ENCODE data around the gene PCP2.

PCP2 gene

DNA sequence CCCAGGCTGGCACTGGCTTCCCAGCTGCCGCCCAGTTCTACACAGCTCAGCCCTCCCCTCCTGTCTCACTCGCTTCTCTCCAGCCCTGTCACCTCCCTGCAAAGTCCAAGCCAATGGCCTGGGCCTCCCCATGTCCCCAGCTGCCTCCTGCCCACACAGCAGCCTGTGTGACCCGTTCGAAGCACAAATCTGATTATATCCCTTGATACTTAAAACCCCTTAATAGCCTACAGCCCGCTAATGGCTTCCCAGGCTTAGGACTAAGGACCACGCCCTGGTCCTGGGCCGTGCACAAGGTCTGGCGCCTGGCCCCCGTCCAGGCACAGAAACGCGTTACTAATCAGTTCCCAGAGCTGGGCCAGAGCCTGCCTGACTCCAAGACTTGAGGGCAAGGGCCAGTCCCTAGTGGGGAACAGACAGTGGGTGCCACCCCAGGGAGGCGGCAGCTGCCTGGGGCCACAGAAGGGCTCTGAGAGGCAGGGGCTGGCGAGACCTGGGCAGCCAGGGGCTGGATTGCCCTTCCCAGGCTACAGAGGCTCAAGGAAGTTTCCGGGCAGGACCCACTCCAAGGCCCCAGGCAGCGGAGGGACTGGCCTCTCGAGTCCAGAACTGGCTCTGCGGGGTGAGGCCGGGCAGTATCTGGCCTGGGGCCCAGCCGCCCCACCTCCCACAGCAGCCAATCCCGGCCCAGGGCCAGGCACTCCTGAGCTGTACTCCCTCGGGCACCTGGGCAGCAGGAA lies 14.6 kb downstream of the PCP2 start:
- no peak for DNase-seq

DNA sequence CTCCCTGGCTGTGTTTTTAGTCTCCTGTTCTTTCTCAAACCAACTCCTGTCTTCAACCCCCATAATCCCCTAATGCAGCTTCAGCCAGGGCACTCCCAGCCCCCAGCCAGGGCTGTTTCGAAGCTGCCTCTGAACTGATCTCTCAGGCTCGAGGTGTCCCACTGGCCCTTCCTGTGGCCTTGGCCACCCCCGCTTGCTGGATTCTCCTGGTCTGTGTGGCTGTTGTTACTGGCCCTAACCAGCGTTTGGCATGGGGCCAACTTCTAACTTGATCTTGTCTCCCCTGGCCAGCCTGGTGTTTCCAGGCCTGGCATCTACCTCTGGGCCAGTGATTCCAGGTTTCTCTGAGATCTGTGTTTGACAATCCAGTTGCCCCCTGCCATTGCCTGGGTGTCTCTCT lies 15.2 kb downstream of the PCP2 start:
- no peak for DNase-seq

DNA sequence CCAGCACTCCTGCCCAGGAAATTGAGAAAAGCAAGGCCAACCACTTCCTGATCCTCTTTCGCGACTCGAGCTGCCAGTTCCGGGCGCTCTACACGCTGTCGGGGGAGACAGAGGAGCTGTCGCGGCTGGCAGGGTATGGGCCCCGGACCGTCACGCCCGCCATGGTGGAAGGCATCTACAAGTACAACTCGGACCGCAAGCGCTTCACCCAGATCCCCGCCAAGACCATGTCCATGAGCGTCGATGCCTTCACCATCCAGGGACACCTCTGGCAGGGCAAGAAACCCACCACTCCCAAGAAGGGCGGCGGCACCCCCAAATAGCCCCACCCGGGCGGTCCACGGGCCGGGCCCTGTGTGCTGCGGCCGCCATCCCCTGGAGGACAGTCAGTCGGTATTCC lies 15.8 kb downstream of the PCP2 start:
- DNase-seq: no peak

GRCh38 chr19:7617172-7617571 lies 16.3 kb downstream of the PCP2 start:
- no peak for DNase-seq

- no peak for DNase-seq
Observed at GRCh38 chr19:7614859-7615741, 18.4 kb downstream of the PCP2 start.

GRCh38 chr19:7612282-7613274 lies 20.9 kb downstream of the PCP2 start:
- DNase-seq: no peak

GRCh38 chr19:7611541-7612279 lies 21.8 kb downstream of the PCP2 start:
- no peak for DNase-seq

DNA sequence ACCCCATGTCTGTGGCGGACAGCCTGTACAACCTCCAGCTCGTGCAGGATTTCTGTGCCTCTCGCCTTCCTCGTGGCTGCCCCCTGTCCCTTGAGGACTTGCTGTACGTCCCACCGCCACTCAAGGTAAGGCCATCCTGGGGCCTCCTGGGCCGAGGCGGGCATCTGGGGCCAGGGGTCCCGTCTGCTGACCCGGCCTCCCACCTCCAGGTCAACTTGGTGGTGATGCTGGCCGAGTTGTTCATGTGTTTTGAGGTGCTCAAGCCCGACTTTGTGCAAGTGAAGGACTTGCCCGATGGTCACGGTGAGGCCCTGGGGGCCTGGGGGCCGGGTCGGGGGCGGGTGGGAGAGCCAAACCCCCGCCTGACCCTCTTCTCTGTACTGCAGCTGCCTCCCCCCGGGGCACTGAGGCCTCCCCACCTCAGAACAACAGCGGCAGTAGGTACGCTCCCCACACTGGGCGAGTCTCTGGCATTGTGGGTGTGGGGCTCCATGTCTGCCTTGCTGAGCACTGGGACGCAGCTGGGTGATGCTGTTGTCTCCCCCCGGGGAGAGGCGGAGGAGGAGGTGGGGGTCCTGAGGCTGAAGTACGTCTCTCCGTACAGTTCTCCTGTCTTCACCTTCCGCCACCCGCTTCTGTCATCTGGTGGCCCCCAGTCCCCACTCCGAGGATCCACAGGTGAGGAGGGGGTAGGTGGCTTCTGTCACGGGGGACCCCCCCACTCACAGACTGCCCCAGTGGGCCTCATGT lies 22.9 kb downstream of the PCP2 start:
- no peak for DNase-seq

GRCh38 chr19:7607874-7608560 lies 25.5 kb downstream of the PCP2 start:
- DNase-seq: no peak

GRCh38 chr19:7607212-7607873 lies 26.2 kb downstream of the PCP2 start:
- DNase-seq: no peak

DNA sequence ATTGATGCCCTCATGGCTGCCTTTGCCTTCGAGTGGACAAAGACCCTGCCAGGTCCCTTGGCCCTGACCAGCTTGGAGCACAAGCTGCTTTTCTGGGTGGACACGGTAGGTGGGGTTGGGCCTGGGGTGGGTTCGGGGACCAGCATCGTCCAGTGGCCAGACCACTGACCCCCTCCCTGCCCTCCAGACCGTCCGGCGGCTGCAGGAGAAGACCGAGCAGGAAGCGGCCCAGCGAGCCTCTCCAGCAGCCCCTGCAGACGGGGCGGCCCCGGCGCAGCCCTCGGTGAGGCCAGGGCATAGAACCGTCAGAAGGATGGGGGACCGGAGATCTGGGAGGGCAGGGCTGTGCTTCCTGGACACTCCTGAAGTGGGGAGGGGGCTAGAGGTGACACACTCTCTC lies 27.2 kb downstream of the PCP2 start:
- DNase-seq: no peak

DNA sequence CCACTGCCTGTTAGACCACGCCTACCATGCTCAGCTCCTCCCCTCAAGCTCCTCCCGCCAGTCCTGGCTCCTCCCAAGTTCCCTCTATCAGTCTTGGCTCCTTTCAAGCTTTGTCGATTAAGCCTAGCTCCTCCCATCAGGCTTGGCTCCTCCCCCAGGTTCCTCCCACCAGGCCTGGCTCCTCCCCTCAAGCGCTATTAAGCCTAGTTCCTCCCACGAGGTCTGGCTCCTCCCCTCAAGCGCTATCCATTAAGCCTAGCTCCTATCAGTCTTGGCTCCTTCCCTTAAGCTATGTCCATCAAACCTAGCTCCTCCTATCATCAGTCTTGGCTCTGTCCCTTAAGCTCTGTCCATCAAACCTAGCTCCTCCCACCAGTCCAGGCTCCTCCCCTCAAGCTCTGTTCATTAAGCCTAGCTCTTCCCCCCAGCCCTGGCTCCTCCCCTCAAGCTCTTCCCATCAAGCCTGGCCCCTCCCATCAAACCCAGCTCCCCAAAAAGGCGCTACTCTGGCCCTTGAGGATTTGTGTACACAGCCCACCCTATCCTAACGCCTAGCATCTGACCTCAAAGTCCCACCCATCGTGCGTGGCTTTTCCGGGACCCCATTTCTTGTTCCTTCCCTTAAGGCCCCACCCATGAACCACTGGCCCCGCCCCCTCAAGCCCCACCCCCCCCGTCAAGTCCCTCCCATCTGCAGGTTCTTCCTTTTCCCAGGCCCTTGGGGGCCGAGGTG lies 27.9 kb downstream of the PCP2 start:
- no peak for DNase-seq

DNA sequence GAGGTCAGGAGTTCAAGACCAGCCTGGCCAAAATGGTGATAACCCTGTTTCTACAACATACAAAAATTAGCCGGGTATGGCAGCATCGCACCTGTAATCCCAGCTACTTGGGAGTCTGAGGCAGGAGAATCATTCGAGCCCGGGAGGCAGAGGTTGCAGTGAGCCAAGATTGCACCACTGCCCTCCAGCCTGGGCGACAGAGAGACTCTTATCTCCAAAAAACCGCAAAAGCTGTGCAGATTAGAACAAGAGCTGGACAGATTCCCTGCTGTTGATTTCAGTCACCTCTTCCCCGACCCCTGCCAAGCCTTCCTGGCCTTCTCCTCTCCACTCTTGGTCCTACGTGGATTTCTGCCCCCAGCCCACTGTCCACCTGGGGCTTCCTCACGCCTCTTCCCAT lies 29.6 kb downstream of the PCP2 start:
- no peak for DNase-seq

DNA sequence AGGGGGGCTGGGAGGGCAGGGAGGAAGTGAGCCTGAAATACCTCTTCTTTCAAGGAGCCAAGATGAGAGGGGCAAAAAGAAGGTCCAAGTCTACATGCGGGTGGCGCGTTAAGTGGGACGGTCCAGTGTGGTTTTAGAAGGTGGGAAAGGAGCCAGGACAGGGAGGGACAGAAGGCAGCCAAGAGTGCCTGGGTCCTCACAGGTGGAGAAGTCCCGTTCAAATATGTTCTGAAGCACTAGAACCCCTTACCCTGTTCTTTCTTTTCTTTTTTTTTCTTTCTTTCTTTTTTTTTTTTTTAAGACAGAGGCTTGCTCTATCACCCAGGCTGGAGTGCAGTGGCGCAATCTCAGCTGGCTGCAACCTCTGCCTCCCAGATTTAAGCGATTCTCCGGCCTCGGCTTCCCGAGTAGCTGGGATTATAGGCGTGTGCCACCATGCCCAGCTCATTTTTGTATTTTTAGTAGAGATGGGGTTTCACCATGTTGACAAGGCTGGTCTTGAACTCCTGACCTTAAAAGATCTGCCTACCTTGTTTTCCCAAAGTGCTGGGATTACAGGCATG lies 30.5 kb downstream of the PCP2 start:
- DNase-seq: no peak

DNA sequence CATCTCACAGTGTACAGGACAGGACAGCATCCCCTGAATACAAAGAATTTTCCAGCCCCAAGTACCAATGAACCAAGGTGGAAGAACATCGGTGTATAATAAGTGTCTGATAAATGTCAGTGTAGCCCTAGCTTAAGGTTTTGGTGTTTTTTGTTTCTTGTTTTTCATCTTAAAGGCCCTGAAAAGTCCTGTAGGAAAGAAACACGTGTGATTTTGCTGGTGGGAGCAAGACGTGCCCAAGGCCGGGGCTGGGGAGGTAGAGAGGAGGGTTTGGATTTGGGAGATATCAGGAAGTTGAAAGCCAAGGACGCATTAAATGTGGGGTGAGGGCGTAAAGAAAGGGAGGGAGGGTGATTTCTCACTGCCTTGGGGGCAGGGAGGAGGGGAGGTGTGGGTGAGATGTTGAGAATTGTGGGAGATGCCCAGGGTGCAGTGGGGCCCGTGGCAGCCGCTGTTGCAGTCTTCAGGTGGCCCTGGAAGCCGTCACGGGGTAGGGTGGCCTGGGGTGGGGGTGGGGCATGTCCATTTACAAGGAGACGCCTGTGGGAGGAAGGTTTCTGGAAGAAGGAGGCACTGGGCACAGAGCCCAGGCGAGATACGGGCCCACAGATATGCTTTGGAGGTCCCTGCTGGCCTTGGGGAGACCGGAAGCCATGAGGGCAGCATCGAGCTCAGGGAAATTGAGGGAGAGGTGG lies 31.1 kb downstream of the PCP2 start:
- no peak for DNase-seq

- no peak for DNase-seq
Observed at GRCh38 chr19:7600721-7601120, 32.8 kb downstream of the PCP2 start.

DNA sequence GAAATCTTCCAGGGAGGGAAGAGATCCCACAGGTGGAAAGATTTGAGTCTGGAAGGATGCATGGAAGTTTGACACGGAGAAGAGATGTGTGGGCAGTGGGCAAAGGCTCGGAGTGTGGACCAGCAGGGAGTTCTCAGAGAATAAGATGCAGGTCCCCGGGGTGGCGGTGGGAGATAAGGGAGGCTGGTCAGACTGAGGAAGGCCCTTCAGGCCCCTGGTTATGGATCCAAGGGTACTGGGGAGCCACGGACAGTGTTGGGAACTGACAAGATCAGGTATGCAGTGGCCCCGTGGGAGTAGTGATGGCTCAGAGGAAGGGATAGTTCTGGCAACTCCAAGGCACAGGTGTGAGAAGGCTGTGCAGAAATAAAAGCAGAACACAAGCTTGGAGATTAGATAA lies 35.3 kb downstream of the PCP2 start:
- DNase-seq: no peak

GRCh38 chr19:7597689-7598088 lies 35.8 kb downstream of the PCP2 start:
- no peak for DNase-seq

Measured in activated T-cell treated with anti-CD3 and anti-CD28 coated beads for 4 hours (primary cell).